ENCODE results near the gene ITPR1.

The ITPR1 gene

GRCh38 chr3:4533489-4534443, 40.6 kb downstream of the ITPR1 start:
- DNase-seq (ENCODE audit: low spot score): no peak

DNA sequence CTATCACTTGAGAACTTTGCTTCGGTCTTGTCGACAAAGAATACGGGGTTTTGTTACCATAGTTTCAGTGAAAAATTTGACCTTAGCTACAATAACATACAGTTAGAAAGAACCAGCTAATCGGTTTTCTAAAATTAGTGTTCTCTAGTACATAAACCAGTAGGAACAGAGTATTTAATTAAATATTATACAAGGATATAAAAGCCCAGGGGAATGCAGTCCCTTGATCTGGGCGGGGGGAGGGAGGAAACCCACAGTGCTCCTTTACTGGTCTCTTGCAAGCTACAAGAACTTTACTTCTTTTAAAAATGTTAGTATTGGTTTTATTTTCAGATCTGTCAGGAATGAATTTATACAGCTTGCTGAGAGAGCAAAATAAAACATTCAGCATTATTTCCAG, 41.8 kb downstream of the ITPR1 start:
- no peak for DNase-seq (ENCODE audit: low spot score)

GRCh38 chr3:4536260-4536659, 43.1 kb downstream of the ITPR1 start:
- DNase-seq (ENCODE audit: low spot score): no peak

DNA sequence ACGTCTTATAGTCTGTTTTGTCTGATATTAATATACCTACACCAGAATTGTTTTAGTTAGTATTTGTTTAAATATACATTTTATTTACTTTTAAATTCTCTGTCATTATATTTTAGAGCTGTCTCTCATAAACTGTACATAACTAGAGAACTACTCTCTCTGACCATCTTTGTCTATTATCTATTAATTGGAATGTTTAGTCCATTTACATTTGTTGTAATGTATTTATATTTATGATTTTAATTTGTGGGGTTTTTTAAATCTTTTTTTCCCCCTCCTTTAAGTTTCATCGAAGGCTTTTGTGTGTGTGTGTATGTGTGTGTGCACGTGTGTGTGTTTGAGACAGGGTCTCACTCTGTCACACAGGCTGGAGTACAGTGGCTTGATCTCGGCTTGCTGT, 47.1 kb downstream of the ITPR1 start:
- no peak for DNase-seq (ENCODE audit: low spot score)

DNA sequence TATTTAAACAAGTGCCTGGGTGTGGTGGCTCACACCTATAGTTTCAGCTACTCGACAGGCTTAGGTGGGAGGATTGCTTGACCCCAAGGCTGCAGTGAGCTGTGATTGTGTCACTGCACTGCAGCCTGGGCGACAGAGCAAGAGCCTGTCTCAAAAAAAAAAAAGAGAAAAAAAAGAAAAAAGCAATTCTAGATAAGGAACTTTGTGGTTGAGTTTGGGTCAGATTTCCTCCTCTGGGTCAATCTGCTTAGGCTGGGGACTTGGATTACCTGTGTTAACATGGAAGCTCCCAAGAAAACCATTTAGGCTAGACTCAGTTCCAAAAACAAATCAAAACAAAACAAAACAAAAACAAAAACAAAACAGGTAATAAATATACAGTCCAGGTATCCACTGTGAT, 50.0 kb downstream of the ITPR1 start:
- DNase-seq (ENCODE audit: low spot score): no peak

DNA sequence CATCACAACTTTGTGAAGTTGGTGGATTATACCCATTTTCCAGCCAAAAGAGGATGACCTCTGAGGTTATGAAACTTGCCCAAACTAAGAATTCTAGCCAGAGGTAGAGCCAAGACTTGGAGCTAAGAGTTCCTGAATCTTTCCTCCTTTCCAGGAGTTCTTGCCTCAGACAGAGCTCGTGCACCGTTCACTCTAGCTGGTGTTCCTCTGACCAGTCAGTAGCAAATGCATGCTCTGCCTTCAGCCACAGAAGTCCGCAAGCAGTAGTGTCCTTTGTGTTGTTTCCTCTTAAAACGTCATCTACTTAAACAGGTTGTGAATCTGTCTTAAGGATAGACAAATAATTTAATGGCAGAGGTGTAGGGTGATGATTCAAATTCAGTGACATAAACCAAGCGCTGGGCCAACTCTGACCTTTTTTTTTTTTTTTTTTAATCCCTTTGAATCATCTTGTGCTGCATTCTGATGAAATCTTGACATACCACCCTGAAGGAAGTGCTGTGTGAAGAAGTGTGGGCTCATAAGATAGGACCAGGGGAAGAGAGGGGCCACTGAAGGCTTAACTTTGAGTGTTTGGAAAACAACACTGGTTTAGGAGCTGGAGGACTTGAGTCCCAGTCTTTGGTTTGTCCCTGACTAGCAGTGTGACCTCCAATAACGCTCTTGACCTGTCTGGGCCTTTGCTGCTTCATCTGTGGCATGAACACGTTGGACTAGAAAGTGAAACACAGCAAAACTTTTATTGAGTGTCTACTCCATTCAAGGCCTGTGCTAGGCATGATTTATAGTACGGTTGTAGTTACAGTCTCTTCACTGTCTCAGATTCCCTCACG, 53.4 kb downstream of the ITPR1 start:
- no peak for DNase-seq (ENCODE audit: low spot score)

- no peak for DNase-seq (ENCODE audit: low spot score)
Measured at GRCh38 chr3:4547799-4548198, 54.7 kb downstream of the ITPR1 start.

DNA sequence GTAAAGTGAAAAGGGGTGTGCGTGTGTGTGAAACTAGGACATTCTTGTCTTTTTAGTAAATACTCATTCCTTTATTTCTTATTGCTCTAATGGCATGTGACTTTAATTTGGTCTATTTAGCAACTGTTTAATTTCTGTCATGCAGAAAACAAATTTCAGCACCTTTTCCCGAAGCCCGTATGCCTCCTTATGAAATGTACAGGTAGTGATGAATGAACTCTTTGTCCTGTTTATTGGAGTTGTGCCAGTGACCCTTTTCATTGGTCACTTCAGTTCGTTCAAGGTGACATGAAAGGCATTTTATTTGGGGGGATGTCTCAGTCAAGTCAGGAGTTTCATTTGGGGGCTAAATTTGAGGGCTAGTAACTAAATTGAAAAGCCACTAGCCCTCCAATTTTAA, 55.2 kb downstream of the ITPR1 start:
- no peak for DNase-seq (ENCODE audit: low spot score)

- no peak for DNase-seq (ENCODE audit: low spot score)
Measured at GRCh38 chr3:4548780-4549179, 55.6 kb downstream of the ITPR1 start.

GRCh38 chr3:4549896-4550295, 56.7 kb downstream of the ITPR1 start:
- DNase-seq (ENCODE audit: low spot score): no peak

DNA sequence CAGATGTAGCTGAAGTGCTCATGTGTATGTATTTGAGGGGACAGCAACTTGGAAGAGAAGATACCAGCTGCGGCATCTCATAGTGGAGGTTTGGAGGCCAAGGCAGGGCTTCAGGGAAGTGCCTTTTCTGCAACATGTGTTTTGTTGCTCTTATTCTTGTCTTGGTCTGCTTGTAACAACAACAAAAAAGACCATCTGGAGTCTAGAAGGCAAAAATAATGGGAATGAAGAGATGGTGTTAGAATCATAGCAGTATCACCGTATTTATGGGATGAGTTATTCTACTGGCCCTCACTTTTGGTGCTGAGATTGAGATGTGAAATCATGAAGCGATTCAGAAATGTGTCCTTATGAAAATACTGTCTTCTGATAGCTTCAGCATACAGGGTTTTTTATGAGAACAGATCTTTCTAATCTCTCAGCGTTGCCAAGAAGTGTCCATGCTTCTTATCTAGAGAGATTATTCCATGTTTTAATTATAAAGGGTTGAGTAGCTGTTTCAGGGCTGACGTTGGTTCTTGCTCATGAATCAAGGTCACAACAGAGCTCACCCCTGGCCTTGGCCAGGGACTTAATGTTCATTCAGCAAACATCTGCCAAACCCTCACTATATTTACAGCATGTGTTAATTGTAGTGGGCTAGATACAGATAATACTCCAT, 58.0 kb downstream of the ITPR1 start:
- DNase-seq (ENCODE audit: low spot score): no peak

GRCh38 chr3:4551794-4552442, 58.8 kb downstream of the ITPR1 start:
- DNase-seq (ENCODE audit: low spot score): no peak

- no peak for DNase-seq (ENCODE audit: low spot score)
Measured at GRCh38 chr3:4552811-4553210, 59.7 kb downstream of the ITPR1 start.

DNA sequence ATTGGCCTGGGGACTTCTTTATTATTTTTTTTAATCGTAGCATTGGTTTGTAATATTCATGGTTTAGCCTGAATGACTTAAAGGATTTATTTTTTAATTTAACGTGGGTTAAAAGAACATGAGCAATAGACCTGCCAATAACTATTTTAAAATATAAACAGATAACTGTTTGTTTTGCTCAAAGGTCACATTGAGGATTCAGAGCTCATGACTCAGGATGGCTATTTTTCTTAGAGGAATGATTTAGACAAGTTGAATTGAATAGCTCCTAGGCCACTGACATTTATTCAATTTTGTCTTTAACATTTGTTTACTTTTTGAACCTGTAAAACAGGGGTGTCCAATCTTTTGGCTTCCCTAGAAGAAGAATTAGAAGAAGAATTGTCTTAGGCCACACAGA, 68.5 kb downstream of the ITPR1 start:
- DNase-seq (ENCODE audit: low spot score): no peak

DNA sequence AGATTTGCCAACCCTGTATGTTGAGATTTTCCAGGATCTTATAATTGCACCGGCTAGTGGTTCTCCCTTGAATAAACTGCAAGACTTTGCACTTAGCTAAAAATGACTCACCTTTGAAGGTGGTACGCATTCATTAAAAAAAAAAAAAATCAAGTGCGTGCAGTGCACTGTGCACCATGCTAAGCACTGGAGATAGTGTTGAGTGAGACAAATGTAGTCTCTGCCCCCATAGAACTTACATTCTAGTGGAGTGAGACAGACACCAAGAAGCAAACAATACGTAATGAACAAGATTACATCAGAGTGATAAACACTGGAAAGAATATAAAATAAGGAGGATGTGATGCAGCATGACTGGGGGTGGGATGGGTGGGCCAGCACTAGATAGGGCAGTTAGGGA, 69.4 kb downstream of the ITPR1 start:
- DNase-seq (ENCODE audit: low spot score): no peak

- DNase-seq (ENCODE audit: low spot score): no peak
Measured at GRCh38 chr3:4564270-4564669, 71.1 kb downstream of the ITPR1 start.

DNA sequence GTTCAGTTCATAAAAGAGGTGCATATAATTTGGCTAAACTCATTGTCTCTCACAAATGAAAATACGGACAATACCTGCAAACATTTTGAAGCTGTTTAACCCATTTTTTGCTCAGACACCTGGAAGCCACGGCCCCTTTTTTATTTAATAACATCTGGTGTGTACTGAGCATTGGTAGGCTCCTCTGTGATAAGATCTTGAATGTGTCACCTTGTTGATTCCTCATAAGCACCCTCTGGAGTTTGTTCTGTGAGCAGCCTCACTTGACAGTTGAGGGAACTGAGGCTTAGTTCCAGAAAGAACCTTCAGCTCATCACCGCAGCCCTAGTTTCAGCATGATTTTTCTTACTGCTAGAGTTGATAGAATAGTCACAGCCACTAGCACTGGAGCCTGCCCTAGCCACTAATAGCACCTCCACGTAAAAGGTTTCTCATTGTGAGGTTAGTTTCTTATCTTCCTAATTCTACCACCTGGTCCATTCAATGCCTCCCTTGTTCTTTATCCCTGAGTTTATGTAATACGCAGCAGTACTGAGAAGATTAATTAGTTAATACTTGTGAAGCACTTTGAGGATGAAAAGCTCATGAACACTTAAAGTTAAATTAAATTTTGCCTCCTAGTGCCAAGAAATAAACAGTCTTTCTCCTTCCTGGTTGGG, 71.9 kb downstream of the ITPR1 start:
- no peak for DNase-seq (ENCODE audit: low spot score)

DNA sequence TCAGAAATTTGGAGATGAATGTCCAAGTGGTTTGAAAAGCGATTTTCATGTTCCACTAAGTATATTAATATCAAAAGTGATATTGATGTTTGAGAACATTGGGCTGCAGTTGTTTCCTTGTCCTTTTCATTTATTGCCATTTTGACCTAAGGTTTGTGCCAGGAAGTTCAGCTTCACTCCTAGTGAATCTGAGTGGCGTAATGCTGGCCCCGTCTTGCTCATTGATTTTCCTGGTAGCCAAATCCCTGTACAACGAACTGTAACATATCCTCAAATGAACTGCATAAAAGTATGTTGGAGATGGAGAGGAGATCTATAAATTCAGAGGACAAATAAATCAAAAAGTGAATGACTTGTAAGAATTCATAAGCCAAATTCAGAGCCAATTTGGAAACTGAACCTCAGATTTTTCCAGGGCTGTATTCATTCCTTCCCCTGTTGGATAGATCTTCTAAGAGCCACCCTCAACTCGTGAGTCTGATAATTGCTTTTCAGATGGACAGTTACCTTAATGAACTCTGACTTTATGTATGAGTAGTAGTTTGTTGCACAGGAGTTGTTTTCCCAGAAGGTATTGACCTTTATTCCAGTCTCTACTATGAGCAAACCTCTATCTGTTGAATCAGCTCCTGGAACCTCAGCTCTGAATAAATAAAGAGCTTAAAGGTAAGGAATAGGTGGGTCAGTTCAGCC, 72.8 kb downstream of the ITPR1 start:
- no peak for DNase-seq (ENCODE audit: low spot score)

- DNase-seq (ENCODE audit: low spot score): no peak
Measured at GRCh38 chr3:4568841-4569240, 75.7 kb downstream of the ITPR1 start.

DNA sequence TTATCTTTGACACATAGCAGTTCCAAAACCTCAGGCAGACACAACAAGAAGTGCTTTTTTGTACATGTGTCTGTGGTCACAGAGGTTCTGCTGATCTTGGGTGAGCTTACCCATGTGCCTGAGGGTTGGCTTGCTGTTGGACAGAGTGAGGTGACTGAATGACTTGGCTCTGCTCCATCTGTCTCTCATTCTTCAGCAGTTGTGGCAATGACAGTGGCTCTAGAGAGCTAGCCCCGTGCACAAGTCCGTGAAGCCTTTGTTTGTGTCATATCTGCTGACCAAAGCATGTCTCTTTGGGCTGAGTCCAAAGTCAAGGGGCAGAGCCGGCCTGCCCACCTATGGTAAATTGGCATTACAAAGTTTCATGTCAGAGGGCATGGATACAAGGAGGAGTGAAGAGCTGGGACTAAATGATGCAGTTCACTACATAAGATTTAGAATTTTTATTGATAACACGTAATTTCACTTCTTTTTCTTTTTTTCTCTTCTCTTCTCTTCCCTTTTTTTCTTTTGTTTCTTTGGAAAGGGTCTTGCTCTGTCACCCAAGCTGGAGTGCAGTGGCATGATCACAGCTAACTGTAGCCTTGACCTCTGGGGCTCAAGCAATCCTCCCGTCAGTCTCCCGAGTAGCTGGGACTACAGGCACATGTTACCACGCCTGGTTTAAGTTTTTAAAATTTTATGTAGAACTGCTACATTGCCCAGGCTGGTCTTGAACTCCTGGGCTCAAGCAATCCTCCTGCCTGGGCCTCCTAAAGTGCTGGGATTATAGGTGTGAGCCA, 77.9 kb downstream of the ITPR1 start:
- DNase-seq (ENCODE audit: low spot score): peak; percentile 3

Data from NAMALWA (cell line).